ENCODE results near the gene STXBP4. TPM values are rescaled to one million over a fixed set of nuclear protein-coding genes. Genes with fewer than 3 reads are reported as not detected.

STXBP4 gene
- total RNA-seq, 1 donor from 2014 or later: 31.8 TPM

DNA sequence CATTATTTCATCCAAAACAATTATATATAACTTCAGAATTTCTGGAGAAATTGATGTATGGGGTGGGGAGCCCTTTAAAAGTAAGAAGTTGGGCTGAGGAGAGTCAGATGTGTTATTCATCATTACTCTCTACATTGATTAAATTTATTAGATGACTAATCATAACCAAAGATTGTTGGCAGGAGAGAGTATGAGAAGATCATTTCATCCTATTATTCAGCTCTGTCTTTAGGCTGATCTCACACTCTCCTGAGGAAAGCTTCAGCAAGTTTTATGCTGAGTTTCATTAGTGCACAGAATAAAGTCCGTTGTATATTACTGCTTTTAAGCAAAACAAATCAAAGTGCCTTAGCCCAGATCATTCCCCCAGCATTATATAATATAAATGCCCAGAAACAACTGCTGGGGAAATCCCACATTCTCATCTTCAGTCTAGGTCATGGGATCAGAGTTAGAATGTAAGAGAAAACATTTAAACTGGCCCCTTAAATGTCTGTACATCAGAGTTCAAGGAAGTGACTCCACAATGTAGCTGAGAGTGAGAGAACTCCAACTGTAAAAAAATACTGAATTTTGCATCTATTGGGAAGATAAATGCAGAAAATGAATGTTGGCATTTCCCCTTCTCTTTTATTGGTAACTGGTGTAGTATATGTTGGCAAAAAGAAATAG, 166.1 kb downstream of the STXBP4 start:
- no peak overlapping the region for H3K4me3 Mint-ChIP-seq
- H3K4me1 Mint-ChIP-seq: no peaks in the 10 kb centered on the region
- DNase-seq (ENCODE audit: low spot score in 2 of 2, unreplicated experiment in 2 of 2): no peak
- H3K9me3 Mint-ChIP-seq: no peaks in the 10 kb centered on the region
- no peaks in the 10 kb centered on the region for H3K36me3 Mint-ChIP-seq
- TF ChIP-seq CTCF (IDR thresholded peaks at IDR 0.05; ENCODE audit: unreplicated experiment): no peak
- no peaks in the 10 kb centered on the region for H3K27me3 Mint-ChIP-seq (ENCODE audit: low read depth)
- no peak overlapping the region for H3K27ac Mint-ChIP-seq

DNA sequence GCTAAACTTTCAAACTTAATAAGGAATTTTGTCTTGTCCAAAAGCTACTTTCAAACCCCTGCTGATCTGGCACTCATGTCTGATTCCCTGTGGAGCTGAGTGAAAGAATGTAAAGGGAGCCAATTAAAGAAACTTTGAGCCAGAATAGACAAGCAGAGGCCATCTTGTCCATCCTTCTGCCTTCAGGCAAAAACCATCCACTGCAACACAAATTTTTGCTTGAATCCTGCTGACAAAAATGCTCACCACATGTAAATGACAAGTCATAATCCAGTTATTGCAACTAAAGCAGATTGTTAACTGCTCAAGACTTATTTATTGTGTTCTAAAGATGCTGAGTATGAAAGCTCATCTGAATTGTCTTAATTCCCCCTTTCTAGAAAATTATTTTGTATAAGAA, 172.2 kb downstream of the STXBP4 start:
- no peak for DNase-seq (ENCODE audit: low spot score in 2 of 2, unreplicated experiment in 2 of 2)
- TF ChIP-seq CTCF (IDR thresholded peaks at IDR 0.05; ENCODE audit: unreplicated experiment): no peak
- no peaks in the 10 kb centered on the region for H3K27me3 Mint-ChIP-seq (ENCODE audit: low read depth)
- H3K4me1 Mint-ChIP-seq: no peaks in the 10 kb centered on the region
- H3K4me3 Mint-ChIP-seq: no peak overlapping the region
- no peaks in the 10 kb centered on the region for H3K9me3 Mint-ChIP-seq
- H3K36me3 Mint-ChIP-seq: peaks cover 5% of the 10 kb centered on the region
- H3K27ac Mint-ChIP-seq: no peak overlapping the region

- TF ChIP-seq CTCF (IDR thresholded peaks at IDR 0.05; ENCODE audit: unreplicated experiment): no peak
- no peak for DNase-seq (ENCODE audit: low spot score in 2 of 2, unreplicated experiment in 2 of 2)
- no peaks in the 10 kb centered on the region for H3K4me1 Mint-ChIP-seq
- peaks cover 9% of the 10 kb centered on the region for H3K36me3 Mint-ChIP-seq
- H3K27ac Mint-ChIP-seq: no peak overlapping the region
- no peaks in the 10 kb centered on the region for H3K27me3 Mint-ChIP-seq (ENCODE audit: low read depth)
- H3K4me3 Mint-ChIP-seq: no peak overlapping the region
- no peaks in the 10 kb centered on the region for H3K9me3 Mint-ChIP-seq
Observed at GRCh38 chr17:55144518-55144917, 176.0 kb downstream of the STXBP4 start.

GRCh38 chr17:55149485-55149884, 180.9 kb downstream of the STXBP4 start:
- no peak for DNase-seq (ENCODE audit: low spot score in 2 of 2, unreplicated experiment in 2 of 2)
- no peak for TF ChIP-seq CTCF (IDR thresholded peaks at IDR 0.05; ENCODE audit: unreplicated experiment)
- no peak overlapping the region for H3K4me3 Mint-ChIP-seq

DNA sequence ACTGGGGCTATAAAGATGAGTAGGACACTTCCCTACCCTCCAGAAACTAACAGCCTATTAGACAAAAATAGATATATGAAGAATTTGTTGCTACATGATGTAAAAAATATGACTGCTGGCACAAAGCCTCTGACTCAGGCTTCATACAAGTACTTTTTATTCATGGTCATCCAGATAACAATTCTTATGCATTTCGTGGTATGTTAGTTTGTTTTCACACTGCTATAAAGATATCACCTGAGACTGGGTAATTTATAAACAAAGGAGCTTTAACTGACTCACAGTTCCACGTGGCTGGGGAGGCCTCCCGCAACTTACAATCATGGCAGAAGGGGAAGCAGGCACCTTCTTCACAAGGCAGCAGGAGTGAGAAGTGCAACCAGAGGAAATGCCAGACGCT, 183.7 kb downstream of the STXBP4 start:
- no peak overlapping the region for H3K4me3 Mint-ChIP-seq
- peaks cover 9% of the 10 kb centered on the region for H3K4me1 Mint-ChIP-seq
- H3K27ac Mint-ChIP-seq: no peak overlapping the region
- peaks cover 8% of the 10 kb centered on the region for H3K36me3 Mint-ChIP-seq
- TF ChIP-seq CTCF (IDR thresholded peaks at IDR 0.05; ENCODE audit: unreplicated experiment): no peak
- no peak for DNase-seq (ENCODE audit: low spot score in 2 of 2, unreplicated experiment in 2 of 2)
- no peaks in the 10 kb centered on the region for H3K27me3 Mint-ChIP-seq (ENCODE audit: low read depth)
- H3K9me3 Mint-ChIP-seq: no peaks in the 10 kb centered on the region

More at GRCh38 chr17:55149485-55149884, 180.9 kb downstream of the STXBP4 start:
- Mint-ChIP-seq H3K36me3 (peaks cover 8% of the 10 kb centered on the region), H3K9me3 (no peaks in the 10 kb centered on the region), H3K4me1 (peaks cover 2% of the 10 kb centered on the region), H3K27me3 (ENCODE audit: low read depth) (no peaks in the 10 kb centered on the region), H3K27ac (no peak overlapping the region)
